Bronchial epithelial cell (primary cell): Measurements from ENCODE around the gene IGF2BP2. TPM values are rescaled to one million over a fixed set of nuclear protein-coding genes. Genes with fewer than 3 reads are reported as not detected.

Source experiments
- DNase-seq: peaks from one replicate; pipeline ENCODE4 v3.0.0-alpha.2; 2010; ENCODE audit warnings: low read depth
- FAIRE-seq: peaks from 2 replicates; lab custom pipeline; 2011; peaks lifted over from hg19 to GRCh38; lab: Jason Lieb, UNC
- H3K27me3 ChIP-seq: 2 replicates; pipeline ENCODE4 v1.5.1; 2011; ENCODE audit warnings: low read length; ENCODE audit not compliant: control insufficient read depth, insufficient read depth
- H3K36me3 ChIP-seq: 2 replicates; pipeline ENCODE4 v1.5.1; 2011; ENCODE audit warnings: low read length; ENCODE audit not compliant: control insufficient read depth, insufficient read depth
- H3K4me3 ChIP-seq: 2 replicates; pipeline ENCODE4 v1.5.1; 2011; ENCODE audit warnings: mild to moderate bottlenecking, low read depth, low read length, control low read depth
- CTCF ChIP-seq: IDR thresholded peaks from 2 replicates; pipeline ENCODE4 v1.5.1; 2011; ENCODE audit warnings: mild to moderate bottlenecking, moderate library complexity, low read length, control low read depth, inconsistent platforms; ENCODE audit not compliant: insufficient read depth, severe bottlenecking
- total RNA-seq: library from RNA; depleted of rRNA; stranded (reverse); fragments of >200 nt; gene quantifications from 2 replicates; pipeline ENCODE4 v1.2.1, GENCODE V29; 2014

The IGF2BP2 gene
- total RNA-seq, 1 donor from 2014 or later: 37.1 TPM

- Histone ChIP-seq H3K36me3 (peaks cover 7% of the 10 kb centered on the region), H3K4me3 (no peak overlapping the region), H3K27me3 (no peaks in the 10 kb centered on the region)
- no peak for TF ChIP-seq CTCF
- FAIRE-seq: no peak
- no peak for DNase-seq
Measured at GRCh38 chr3:185759512-185759911, 65.3 kb downstream of the IGF2BP2 start.

- DNase-seq (peak; percentile 54), FAIRE-seq (no peak)
- H3K4me3 ChIP-seq: no peak overlapping the region
- no peaks in the 10 kb centered on the region for H3K27me3 ChIP-seq
- peaks cover 7% of the 10 kb centered on the region for H3K36me3 ChIP-seq
- no peak for TF ChIP-seq CTCF
Measured at GRCh38 chr3:185758912-185759311, 65.9 kb downstream of the IGF2BP2 start.

- Histone ChIP-seq H3K4me3 (no peak overlapping the region), H3K27me3 (no peaks in the 10 kb centered on the region), H3K36me3 (peaks cover 9% of the 10 kb centered on the region)
- DNase-seq: no peak
- FAIRE-seq: no peak
- no peak for TF ChIP-seq CTCF
Measured at GRCh38 chr3:185757176-185757575, 67.7 kb downstream of the IGF2BP2 start.

- DNase-seq (no peak), FAIRE-seq (no peak)
- no peak for TF ChIP-seq CTCF
- Histone ChIP-seq H3K36me3 (peaks cover 9% of the 10 kb centered on the region), H3K4me3 (no peak overlapping the region), H3K27me3 (no peaks in the 10 kb centered on the region)
Measured at GRCh38 chr3:185756477-185756876, 68.4 kb downstream of the IGF2BP2 start.

GRCh38 chr3:185754920-185755319 is 69.9 kb downstream of the IGF2BP2 start:
- H3K36me3 ChIP-seq: peaks cover 9% of the 10 kb centered on the region
- FAIRE-seq: no peak
- TF ChIP-seq CTCF: no peak

GRCh38 chr3:185753354-185753753 is 71.5 kb downstream of the IGF2BP2 start:
- peaks cover 9% of the 10 kb centered on the region for H3K36me3 ChIP-seq
- DNase-seq (no peak), FAIRE-seq (no peak)
- no peaks in the 10 kb centered on the region for H3K27me3 ChIP-seq
- H3K4me3 ChIP-seq: no peak overlapping the region
- TF ChIP-seq CTCF: no peak

More at GRCh38 chr3:185754920-185755319, 69.9 kb downstream of the IGF2BP2 start:
- DNase-seq: no peak
- no peak overlapping the region for H3K4me3 ChIP-seq
- no peaks in the 10 kb centered on the region for H3K27me3 ChIP-seq
